Measurements from ENCODE around the gene DYRK4.

DNA sequence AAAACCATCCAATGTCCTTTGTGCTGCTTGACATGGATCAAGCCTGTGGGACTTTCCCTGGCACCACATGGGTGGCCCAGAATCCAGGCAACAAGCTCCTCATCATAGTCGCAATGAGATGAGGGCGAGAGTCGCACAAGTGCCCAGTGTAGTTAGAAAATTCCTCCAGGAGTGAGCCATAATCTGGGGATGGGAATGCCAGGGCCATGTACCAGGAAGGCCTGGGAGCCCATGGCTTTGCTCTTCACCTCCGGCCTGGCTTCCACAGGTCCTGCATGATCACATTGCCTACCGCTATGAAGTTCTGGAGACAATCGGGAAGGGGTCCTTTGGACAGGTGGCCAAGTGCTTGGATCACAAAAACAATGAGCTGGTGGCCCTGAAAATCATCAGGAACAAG lies 33.9 kb downstream of the DYRK4 start:
- TF ChIP-seq POLR2AphosphoS5 (IDR thresholded peaks at IDR 0.05; ENCODE audit: low read depth, low read length) = no peak
- TF ChIP-seq TAF1 (IDR thresholded peaks at IDR 0.05; ENCODE audit: borderline replicate concordance, low read depth, low read length) = no peak
